DND-41 (cell line): ENCODE measurements around the gene CAPN1.

Experiments used
- ATAC-seq: fragments of 200-7000 bp; cut with Tn5 transposase; 3 replicates; pipeline ENCODE4 v1.9.1; 2021; ENCODE audit warnings: low read depth; ENCODE audit not compliant: insufficient read depth
- DNase-seq: peaks from one replicate; pipeline ENCODE4 v3.0.0-alpha.2; 2020
- H2AFZ ChIP-seq: 2 replicates; pipeline ENCODE4 v1.6.0; 2012; ENCODE audit warnings: low read depth, low read length
- H3K27ac ChIP-seq: 2 replicates; pipeline ENCODE4 v1.5.1; 2012; ENCODE audit warnings: low read length, inconsistent platforms
- H3K27me3 ChIP-seq: fragments of 200-600 bp; sonication (generic); 2 replicates; pipeline ENCODE4 v1.6.0; 2012; ENCODE audit warnings: low read length, mild to moderate bottlenecking, inconsistent platforms; ENCODE audit not compliant: insufficient read depth, poor library complexity
- H3K36me3 ChIP-seq: 2 replicates; pipeline ENCODE4 v1.5.1; 2012; ENCODE audit warnings: low read length, inconsistent platforms; ENCODE audit not compliant: insufficient read depth
- H3K4me1 ChIP-seq: 2 replicates; pipeline ENCODE4 v1.5.1; 2012; ENCODE audit warnings: mild to moderate bottlenecking, low read length; ENCODE audit not compliant: insufficient read depth
- H3K4me2 ChIP-seq: 2 replicates; pipeline ENCODE4 v1.6.0; 2012; ENCODE audit warnings: mild to moderate bottlenecking, moderate library complexity, low read length, inconsistent platforms; ENCODE audit not compliant: insufficient read depth
- H3K4me3 ChIP-seq, 2 experiments: fragments of 200-600 bp in 1 of 2; shearing (Covaris generic) in 1 of 2; 2 replicates each; pipeline ENCODE4 v1.5.1; 2012 to 2016; ENCODE audit warnings: inconsistent platforms in 2 of 2, low read length in 2 of 2, mild to moderate bottlenecking in 2 of 2, low read depth in 1 of 2, moderate library complexity in 1 of 2
- H3K79me2 ChIP-seq: 2 replicates; pipeline ENCODE4 v1.6.0; 2012; ENCODE audit warnings: low read length, inconsistent platforms; ENCODE audit not compliant: insufficient read depth
- H3K9ac ChIP-seq: 2 replicates; pipeline ENCODE4 v1.6.0; 2012; ENCODE audit warnings: low read depth, mild to moderate bottlenecking, inconsistent platforms, low read length, moderate library complexity
- H3K9me3 ChIP-seq: 2 replicates; pipeline ENCODE4 v1.5.1; 2012; ENCODE audit warnings: low read length, moderate library complexity, mild to moderate bottlenecking, inconsistent platforms; ENCODE audit not compliant: insufficient read depth, severe bottlenecking
- H4K20me1 ChIP-seq: 2 replicates; pipeline ENCODE4 v1.6.0; 2012; ENCODE audit warnings: low read length; ENCODE audit not compliant: insufficient read depth
- CTCF ChIP-seq: IDR thresholded peaks from 2 replicates; pipeline ENCODE4 v1.5.1; 2012; ENCODE audit warnings: borderline replicate concordance, low read length, moderate library complexity, mild to moderate bottlenecking; ENCODE audit not compliant: poor library complexity, severe bottlenecking; ENCODE audit errors: extremely low read depth
- EZH2 ChIP-seq: IDR thresholded peaks from 3 replicates; pipeline ENCODE4 v1.6.1; 2012; ENCODE audit warnings: borderline replicate concordance, low read depth, mild to moderate bottlenecking, moderate library complexity, low read length, inconsistent platforms; ENCODE audit not compliant: severe bottlenecking

Gene CAPN1

GRCh38 chr11:65225279-65226102 lies 43.8 kb downstream of the CAPN1 start:
- Histone ChIP-seq H3K9me3 (no peaks in the 10 kb centered on the region), H3K27ac (no peak overlapping the region), H3K36me3 (no peaks in the 10 kb centered on the region), H3K27me3 (peaks cover 19% of the 10 kb centered on the region), H3K4me3 (no peak overlapping the region), H3K4me1 (no peaks in the 10 kb centered on the region; the same call in 1 of the 2 replicates), H4K20me1 (no peaks in the 10 kb centered on the region), H3K4me2 (peak overlapping the region; percentile 11; the same call in 1 of the 2 replicates), H3K79me2 (no peaks in the 10 kb centered on the region), H2AFZ (no peak overlapping the region), H3K9ac (no peak overlapping the region)
- no peak for TF ChIP-seq EZH2
- TF ChIP-seq CTCF = peak; percentile 41
- peak; percentile 26 for DNase-seq
- ATAC-seq = peak; percentile 63; the same call in 2 of the 3 replicates

DNA sequence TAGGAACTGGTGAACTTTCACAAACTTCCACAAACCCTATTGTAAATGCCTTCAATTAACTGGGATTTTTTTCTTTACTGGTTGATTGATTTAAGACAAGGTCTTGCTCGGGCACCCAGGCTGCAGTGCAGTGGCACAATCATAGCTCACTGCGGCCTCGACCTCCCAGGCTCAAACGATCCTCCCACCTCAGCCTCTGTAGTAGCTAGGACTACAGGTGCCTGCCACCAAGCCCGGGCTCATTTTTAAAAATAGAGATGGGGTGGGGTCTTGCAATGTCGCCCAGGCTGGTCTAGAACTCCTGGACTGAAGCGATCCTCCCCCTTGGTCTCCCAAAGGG lies 44.3 kb downstream of the CAPN1 start:
- Histone ChIP-seq H3K79me2 (no peaks in the 10 kb centered on the region), H3K36me3 (no peaks in the 10 kb centered on the region), H3K27me3 (peaks cover 19% of the 10 kb centered on the region), H3K9ac (no peak overlapping the region), H3K4me1 (no peaks in the 10 kb centered on the region; the same call in 1 of the 2 replicates), H3K27ac (no peak overlapping the region), H3K4me2 (no peak overlapping the region), H2AFZ (no peak overlapping the region), H3K9me3 (no peaks in the 10 kb centered on the region), H4K20me1 (no peaks in the 10 kb centered on the region), H3K4me3 (no peak overlapping the region)
- DNase-seq = no peak
- no peak for ATAC-seq
- no peak for TF ChIP-seq EZH2
- no peak for TF ChIP-seq CTCF

DNA sequence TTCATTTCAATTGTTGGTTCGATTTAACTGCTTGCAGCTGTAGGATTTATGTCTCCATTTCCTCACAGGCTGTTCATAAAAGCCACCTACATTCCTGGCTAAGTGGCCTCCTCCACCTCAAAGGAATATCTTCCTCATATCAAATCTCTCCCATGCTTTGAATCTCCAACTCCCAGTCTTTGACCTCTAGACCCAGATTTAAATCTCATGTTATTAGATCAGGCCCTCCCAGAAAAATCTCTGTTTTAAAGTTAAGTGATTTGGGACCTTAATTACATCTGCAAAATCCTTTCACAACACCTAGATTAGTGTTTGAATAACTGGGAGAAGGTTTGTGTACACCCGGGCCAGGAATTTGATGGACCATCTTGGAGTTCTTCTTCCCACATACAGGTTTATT lies 46.2 kb downstream of the CAPN1 start:
- ATAC-seq (no peak), DNase-seq (no peak)
- Histone ChIP-seq H3K4me3 (no peak overlapping the region), H3K9me3 (no peaks in the 10 kb centered on the region), H3K79me2 (no peaks in the 10 kb centered on the region), H3K4me2 (no peak overlapping the region), H3K27me3 (peaks cover 19% of the 10 kb centered on the region), H3K9ac (no peak overlapping the region), H2AFZ (no peak overlapping the region), H3K4me1 (no peaks in the 10 kb centered on the region; the same call in 1 of the 2 replicates), H4K20me1 (no peaks in the 10 kb centered on the region), H3K27ac (no peak overlapping the region), H3K36me3 (no peaks in the 10 kb centered on the region)
- no peak for TF ChIP-seq EZH2
- TF ChIP-seq CTCF = no peak
